Gastroesophageal sphincter (tissue), 3 donors: ENCODE data around the gene SEPTIN10.

ENCODE experiments used
- CTCF ChIP-seq, 4 experiments: fragments of 200-600 bp in 2 of 4; fragments of 450-650 bp in 2 of 4; sonication (generic) in 1 of 4; IDR thresholded peaks; one replicate each; pipeline ENCODE4 v1.5.1; 2017 to 2019; ENCODE audit warnings: antibody characterized with exemption in 4 of 4, mild to moderate bottlenecking in 2 of 4, moderate library complexity in 2 of 4
- EP300 ChIP-seq: sonication (generic); formaldehyde crosslinking; IDR thresholded peaks from one replicate; pipeline ENCODE4 v1.6.1; 2017; ENCODE audit warnings: antibody characterized with exemption, mild to moderate bottlenecking
- POLR2A ChIP-seq, 2 donors: fragments of 450-650 bp; IDR thresholded peaks; one replicate each; pipeline ENCODE4 v1.6.1; 2017; ENCODE audit warnings: antibody characterized with exemption in 2 of 2, mild to moderate bottlenecking in 2 of 2, moderate library complexity in 1 of 2
- POLR2AphosphoS5 ChIP-seq: sonication (generic); formaldehyde crosslinking; IDR thresholded peaks from one replicate; pipeline ENCODE4 v1.6.1; 2017; ENCODE audit warnings: antibody characterized with exemption

GRCh38 chr2:109555346-109555900 lies 58.3 kb downstream of the SEPTIN10 start:
- TF ChIP-seq POLR2AphosphoS5 (no peak), POLR2A (IDR thresholded peaks at IDR 0.05) (no peak), CTCF (IDR thresholded peaks at IDR 0.05) (no peak), EP300 (no peak)
